Measurements from ENCODE around the gene STRA6. TPM values are rescaled to one million over a fixed set of nuclear protein-coding genes. Genes with fewer than 3 reads are reported as not detected.

Gene STRA6
- total RNA-seq, 2 donors from 2014 or later: 0.77 to 1.8 TPM

DNA sequence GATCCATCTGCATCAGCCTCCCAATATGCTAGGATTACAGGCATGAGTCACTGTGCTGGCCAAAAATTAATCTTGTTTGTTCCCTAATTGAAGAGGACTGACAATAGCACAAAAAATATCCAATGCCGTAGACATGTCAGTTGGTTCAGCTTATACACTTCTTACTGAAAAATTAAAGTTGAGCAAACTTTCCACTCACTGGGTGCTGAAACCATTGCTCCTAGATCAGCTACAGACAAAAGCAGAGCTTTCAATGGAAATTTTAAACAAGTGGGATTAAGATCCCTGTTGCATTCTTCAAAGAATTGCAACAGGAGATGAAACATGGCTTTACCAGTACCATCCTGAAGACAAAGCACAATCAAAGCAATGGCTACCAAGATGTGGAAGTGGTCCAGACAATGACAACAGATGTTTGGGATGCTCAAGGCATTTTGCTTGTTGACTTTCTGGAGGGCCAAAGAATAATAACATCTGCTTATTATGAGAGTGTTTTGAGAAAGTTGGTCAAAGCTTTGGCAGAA lies 56.2 kb downstream of the STRA6 start:
- DNase-seq (ENCODE audit: low spot score): no peak
- no peaks in the 10 kb centered on the region for H3K4me1 ChIP-seq (replicated peaks)
- no peak overlapping the region for H3K4me3 ChIP-seq
- intact Hi-C loops (cut with DNase I): no loop called here
- no peak for TF ChIP-seq POLR2A (IDR thresholded peaks at IDR 0.05)
- TF ChIP-seq, protein P1, sequence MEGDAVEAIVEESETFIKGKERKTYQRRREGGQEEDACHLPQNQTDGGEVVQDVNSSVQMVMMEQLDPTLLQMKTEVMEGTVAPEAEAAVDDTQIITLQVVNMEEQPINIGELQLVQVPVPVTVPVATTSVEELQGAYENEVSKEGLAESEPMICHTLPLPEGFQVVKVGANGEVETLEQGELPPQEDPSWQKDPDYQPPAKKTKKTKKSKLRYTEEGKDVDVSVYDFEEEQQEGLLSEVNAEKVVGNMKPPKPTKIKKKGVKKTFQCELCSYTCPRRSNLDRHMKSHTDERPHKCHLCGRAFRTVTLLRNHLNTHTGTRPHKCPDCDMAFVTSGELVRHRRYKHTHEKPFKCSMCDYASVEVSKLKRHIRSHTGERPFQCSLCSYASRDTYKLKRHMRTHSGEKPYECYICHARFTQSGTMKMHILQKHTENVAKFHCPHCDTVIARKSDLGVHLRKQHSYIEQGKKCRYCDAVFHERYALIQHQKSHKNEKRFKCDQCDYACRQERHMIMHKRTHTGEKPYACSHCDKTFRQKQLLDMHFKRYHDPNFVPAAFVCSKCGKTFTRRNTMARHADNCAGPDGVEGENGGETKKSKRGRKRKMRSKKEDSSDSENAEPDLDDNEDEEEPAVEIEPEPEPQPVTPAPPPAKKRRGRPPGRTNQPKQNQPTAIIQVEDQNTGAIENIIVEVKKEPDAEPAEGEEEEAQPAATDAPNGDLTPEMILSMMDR (IDR thresholded peaks at IDR 0.05): no peak
- no peak for TF ChIP-seq POLR2AphosphoS5 (IDR thresholded peaks at IDR 0.05)
- H3K27me3 ChIP-seq (replicated peaks; ENCODE audit: insufficient read depth): no peaks in the 10 kb centered on the region
- 100% methylated on average over 1 of the region's 1 CpG for WGBS
- H3K36me3 ChIP-seq: no peaks in the 10 kb centered on the region
- H3K9me3 ChIP-seq: no peaks in the 10 kb centered on the region
- no peak overlapping the region for H3K27ac ChIP-seq

DNA sequence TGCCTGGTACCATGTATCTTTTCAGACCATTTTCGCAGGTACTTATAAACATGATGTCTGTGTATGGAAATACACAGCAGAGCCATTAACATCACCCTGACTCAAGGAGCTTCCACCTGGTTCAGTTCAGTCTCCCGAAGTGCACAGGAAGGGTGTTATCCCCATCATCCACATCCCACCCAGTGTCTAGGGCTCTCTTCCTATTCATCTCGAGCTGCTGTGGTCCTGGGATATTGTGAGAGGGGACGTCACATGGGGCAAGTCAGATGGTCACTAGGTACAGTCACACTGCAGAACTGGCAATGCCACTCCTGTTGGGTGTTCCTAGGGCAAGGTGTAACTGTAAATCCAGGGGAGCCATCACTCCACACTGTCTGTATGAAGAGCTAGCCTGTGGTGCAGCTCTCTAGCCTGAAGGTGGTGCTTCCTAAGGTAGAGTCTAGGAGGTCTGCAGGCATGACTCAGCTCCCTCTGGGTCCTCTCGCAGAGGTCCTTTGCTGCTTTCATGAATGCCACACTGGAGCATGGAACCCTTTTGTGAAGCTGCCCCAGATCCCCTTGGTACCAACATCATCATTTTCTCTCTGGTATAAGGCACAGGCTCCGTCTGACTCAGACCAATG lies 58.3 kb downstream of the STRA6 start:
- TF ChIP-seq, protein P1 (IDR thresholded peaks at IDR 0.05): no peak
- Histone ChIP-seq H3K4me1 (replicated peaks) (no peaks in the 10 kb centered on the region), H3K27me3 (replicated peaks; ENCODE audit: insufficient read depth) (no peaks in the 10 kb centered on the region), H3K9me3 (no peaks in the 10 kb centered on the region), H3K4me3 (no peak overlapping the region), H3K36me3 (no peaks in the 10 kb centered on the region), H3K27ac (no peak overlapping the region)
- DNase-seq (ENCODE audit: low spot score): no peak
- WGBS: 79% methylated on average over 6 of the region's 6 CpGs
- intact Hi-C loops (cut with DNase I): no loop called here

DNA sequence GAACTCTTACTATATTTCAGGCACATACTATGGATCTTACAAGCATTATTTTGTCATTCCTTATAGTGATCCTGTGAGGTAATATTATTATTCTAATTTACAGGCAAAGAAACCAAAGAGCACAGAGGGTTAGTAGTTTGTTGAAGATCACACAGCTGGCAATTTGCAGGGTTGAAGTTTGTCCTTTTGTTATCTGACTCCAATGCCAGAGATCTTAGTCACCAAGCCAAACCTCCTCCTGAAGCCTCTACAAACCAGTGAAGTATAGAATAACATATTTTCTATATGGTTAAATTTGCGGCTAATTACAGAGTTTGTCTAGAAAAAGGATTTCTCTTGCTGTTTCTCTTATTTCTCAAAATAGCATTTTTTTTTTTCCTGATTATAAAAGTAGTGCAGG lies 61.0 kb downstream of the STRA6 start:
- no peaks in the 10 kb centered on the region for H3K36me3 ChIP-seq
- no peaks in the 10 kb centered on the region for H3K9me3 ChIP-seq
- WGBS: 92% methylated on average over 1 of the region's 1 CpG
- no peak for DNase-seq (ENCODE audit: low spot score)
- H3K4me1 ChIP-seq (replicated peaks): peaks cover 6% of the 10 kb centered on the region
- no peak for TF ChIP-seq POLR2AphosphoS5 (IDR thresholded peaks at IDR 0.05)
- TF ChIP-seq, protein P1 (IDR thresholded peaks at IDR 0.05): no peak
- TF ChIP-seq POLR2A (IDR thresholded peaks at IDR 0.05): no peak
- H3K4me3 ChIP-seq: no peak overlapping the region
- no peak overlapping the region for H3K27ac ChIP-seq
- intact Hi-C loops (cut with DNase I): no loop called here
- peaks cover 7% of the 10 kb centered on the region for H3K27me3 ChIP-seq (replicated peaks; ENCODE audit: insufficient read depth)

DNA sequence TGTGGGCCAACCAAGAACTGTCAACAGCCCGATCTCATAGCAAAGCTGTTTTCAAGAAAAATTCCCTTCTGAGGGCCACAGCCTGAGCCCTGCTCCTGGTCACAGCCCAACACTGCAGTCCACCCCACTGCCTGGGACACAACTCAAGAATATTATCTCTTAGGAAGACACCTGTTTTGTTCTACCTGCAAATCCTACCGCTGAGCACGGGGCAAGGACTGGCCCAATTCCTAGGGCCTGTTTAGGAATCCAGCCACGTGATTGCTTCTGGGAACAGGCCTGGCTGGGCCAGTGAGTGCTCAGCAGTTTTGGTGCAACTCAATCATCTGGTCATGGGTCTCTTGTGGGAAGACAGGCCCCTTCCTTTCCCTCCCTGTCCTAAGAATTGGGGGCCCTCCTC lies 63.9 kb downstream of the STRA6 start:
- intact Hi-C loops (cut with DNase I): no loop called here
- peaks cover 30% of the 10 kb centered on the region for H3K27me3 ChIP-seq (replicated peaks; ENCODE audit: insufficient read depth)
- H3K27ac ChIP-seq: no peak overlapping the region
- H3K9me3 ChIP-seq: no peaks in the 10 kb centered on the region
- H3K4me3 ChIP-seq: no peak overlapping the region
- WGBS: 77% methylated on average over 4 of the region's 4 CpGs
- DNase-seq (ENCODE audit: low spot score): no peak
- H3K36me3 ChIP-seq: no peaks in the 10 kb centered on the region
- peaks cover 8% of the 10 kb centered on the region for H3K4me1 ChIP-seq (replicated peaks)
- TF ChIP-seq, protein P1 (IDR thresholded peaks at IDR 0.05): no peak
- TF ChIP-seq POLR2AphosphoS5 (IDR thresholded peaks at IDR 0.05): no peak
- no peak for TF ChIP-seq POLR2A (IDR thresholded peaks at IDR 0.05)

DNA sequence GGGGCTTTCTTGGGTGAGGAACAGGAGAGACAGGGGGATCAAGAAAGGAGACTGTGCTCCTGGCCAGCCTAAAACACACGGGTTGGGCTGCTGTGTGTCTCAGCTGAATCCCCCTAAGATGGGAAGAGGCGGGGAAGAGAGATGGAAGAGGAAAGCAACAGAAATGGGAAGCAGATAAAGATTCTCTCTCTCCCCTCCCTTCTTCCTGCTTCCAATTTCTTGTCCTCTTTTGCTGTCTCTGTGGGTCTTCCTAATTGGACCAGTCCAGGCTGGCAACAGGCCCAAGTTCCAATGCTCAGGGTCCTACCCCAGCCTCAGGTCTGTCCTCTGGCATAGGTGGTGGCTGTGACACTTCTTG lies 65.1 kb downstream of the STRA6 start:
- Histone ChIP-seq H3K4me3 (no peak overlapping the region), H3K4me1 (replicated peaks) (peaks cover 8% of the 10 kb centered on the region), H3K9me3 (no peaks in the 10 kb centered on the region), H3K27ac (no peak overlapping the region), H3K27me3 (replicated peaks; ENCODE audit: insufficient read depth) (peaks cover 41% of the 10 kb centered on the region), H3K36me3 (no peaks in the 10 kb centered on the region)
- intact Hi-C loops (cut with DNase I): no loop called here
- TF ChIP-seq POLR2AphosphoS5 (IDR thresholded peaks at IDR 0.05) (no peak), POLR2A (IDR thresholded peaks at IDR 0.05) (no peak)
- TF ChIP-seq, protein P1 (IDR thresholded peaks at IDR 0.05): no peak
- WGBS: 56% methylated on average over 2 of the region's 2 CpGs
- no peak for DNase-seq (ENCODE audit: low spot score)

Data from prostate gland (tissue), 2 donors.